K562 (cell line): ENCODE results near the gene SPHK1. TPM values are rescaled to one million over a fixed set of nuclear protein-coding genes. Genes with fewer than 3 reads are reported as not detected.

Experiments
- BRF1 ChIP-seq: IDR thresholded peaks from 3 replicates; pipeline ENCODE4 v1.6.1; 2011; ENCODE audit warnings: borderline replicate concordance, mild to moderate bottlenecking; ENCODE audit not compliant: insufficient read length; ENCODE audit errors: extremely low read depth
- CC2D1A ChIP-seq: fragments of 450-650 bp; IDR thresholded peaks from 2 replicates; pipeline ENCODE4 v1.6.1; 2017; ENCODE audit warnings: mild to moderate bottlenecking
- E2F4 ChIP-seq: sonication (generic); formaldehyde crosslinking; IDR thresholded peaks from 2 replicates; pipeline ENCODE4 v1.8.0; 2022; ENCODE audit warnings: mild to moderate bottlenecking, low read depth, missing genetic modification reagents
- EGR1 ChIP-seq: fragments of 450-650 bp; conservative IDR thresholded peaks from 2 replicates; pipeline ENCODE4 v1.6.1; 2017; ENCODE audit warnings: mild to moderate bottlenecking
- FOXK2 ChIP-seq, 2 experiments: fragments of 450-650 bp; IDR thresholded peaks in 1 of 2; conservative IDR thresholded peaks in 1 of 2; 2 replicates each; pipeline ENCODE4 v1.6.1; 2016; ENCODE audit warnings: low read depth in 2 of 2, mild to moderate bottlenecking in 1 of 2
- GATAD2B ChIP-seq: fragments of 450-650 bp; IDR thresholded peaks from 2 replicates; pipeline ENCODE4 v1.6.1; 2017; ENCODE audit warnings: mild to moderate bottlenecking, borderline replicate concordance
- HDGF ChIP-seq: fragments of 450-650 bp; IDR thresholded peaks from 2 replicates; pipeline ENCODE4 v1.6.1; 2016
- HIVEP1 ChIP-seq: fragments of 250-450 bp; sonication (Bioruptor Pico); IDR thresholded peaks from 2 replicates; pipeline ENCODE4 v1.4.0; 2020; ENCODE audit warnings: mild to moderate bottlenecking
- HMBOX1 ChIP-seq: sonication (generic); IDR thresholded peaks from 2 replicates; pipeline ENCODE4 v1.6.1; 2016
- KLF1 ChIP-seq: fragments of 450-650 bp; IDR thresholded peaks from 2 replicates; pipeline ENCODE4 v1.6.1; 2016; ENCODE audit warnings: missing genetic modification characterization, missing compliant biosample characterization
- MEF2D ChIP-seq: conservative IDR thresholded peaks from 2 replicates; pipeline ENCODE4 v1.6.1; 2016; ENCODE audit warnings: low read depth, missing genetic modification characterization, missing compliant biosample characterization
- NUFIP1 ChIP-seq: fragments of 450-650 bp; IDR thresholded peaks from 2 replicates; pipeline ENCODE4 v1.6.1; 2018; ENCODE audit not compliant: partially characterized antibody
- PHF20 ChIP-seq: fragments of 450-650 bp; IDR thresholded peaks from 2 replicates; pipeline ENCODE4 v1.6.1; 2018; ENCODE audit not compliant: partially characterized antibody
- PKNOX1 ChIP-seq: fragments of 450-650 bp; IDR thresholded peaks from 2 replicates; pipeline ENCODE4 v1.6.1; 2016
- POLR3A ChIP-seq: IDR thresholded peaks from 2 replicates; pipeline ENCODE4 v1.6.1; 2011; ENCODE audit warnings: borderline replicate concordance, mild to moderate bottlenecking, moderate library complexity; ENCODE audit not compliant: insufficient read length, insufficient read depth; ENCODE audit errors: extremely low read depth
- PPARD ChIP-seq: fragments of 250-450 bp; sonication (Bioruptor Pico); IDR thresholded peaks from 2 replicates; pipeline ENCODE4 v1.8.0; 2022; ENCODE audit warnings: inconsistent platforms, mild to moderate bottlenecking, moderate library complexity
- RCOR1 ChIP-seq, 2 experiments: IDR thresholded peaks; 2 replicates each; pipeline ENCODE4 v1.6.1; 2012; ENCODE audit warnings: low read depth in 2 of 2, low read length in 2 of 2, borderline replicate concordance in 1 of 2, improper control_type of control experiment in 1 of 2
- SETDB1 ChIP-seq: IDR thresholded peaks from one replicate; pipeline ENCODE4 v1.6.1; 2012; ENCODE audit warnings: low read length, control low read depth, inconsistent platforms
- SMARCC2 ChIP-seq: fragments of 450-650 bp; IDR thresholded peaks from 2 replicates; pipeline ENCODE4 v1.6.1; 2017; ENCODE audit warnings: antibody characterized with exemption, moderate library complexity, mild to moderate bottlenecking, low read depth
- TEAD1 ChIP-seq, 2 experiments: fragments of 450-650 bp in 1 of 2; sonication (generic) in 1 of 2; formaldehyde crosslinking; IDR thresholded peaks; 2 replicates each; pipeline versions ENCODE4 v1.4.0 to v1.8.0; 2020 to 2022; ENCODE audit warnings: mild to moderate bottlenecking in 2 of 2, missing genetic modification reagents in 1 of 2
- TRIM28 ChIP-seq: fragments of 450-650 bp; IDR thresholded peaks from 2 replicates; pipeline ENCODE4 v1.6.1; 2017
- ZBED1 ChIP-seq: IDR thresholded peaks from 2 replicates; pipeline ENCODE4 v1.6.1; 2014
- ZBTB17 ChIP-seq: fragments of 450-650 bp; formaldehyde crosslinking; IDR thresholded peaks from 2 replicates; pipeline ENCODE4 v1.4.0; 2020; ENCODE audit warnings: mild to moderate bottlenecking
- ZFPM2 ChIP-seq: fragments of 250-450 bp; sonication (Bioruptor Pico); IDR thresholded peaks from 2 replicates; pipeline ENCODE4 v1.5.1; 2022; ENCODE audit warnings: mild to moderate bottlenecking
- ZNF143 ChIP-seq: sonication (generic); formaldehyde crosslinking; IDR thresholded peaks from 2 replicates; pipeline ENCODE4 v1.9.0; 2022; ENCODE audit warnings: mild to moderate bottlenecking, missing genetic modification reagents
- ZNF41 ChIP-seq: fragments of 250-450 bp; sonication (Bioruptor Pico); conservative IDR thresholded peaks from 2 replicates; pipeline ENCODE4 v1.4.0; 2020; ENCODE audit warnings: mild to moderate bottlenecking
- ZNF511 ChIP-seq: sonication (generic); formaldehyde crosslinking; IDR thresholded peaks from 2 replicates; pipeline ENCODE4 v1.8.0; 2022; ENCODE audit warnings: mild to moderate bottlenecking, missing genetic modification reagents
- ZNF551 ChIP-seq: fragments of 250-450 bp; sonication (Bioruptor Pico); IDR thresholded peaks from 2 replicates; pipeline ENCODE4 v1.5.0; 2021; ENCODE audit warnings: mild to moderate bottlenecking, moderate library complexity
- ZNF780A ChIP-seq: fragments of 250-450 bp; sonication (Bioruptor Pico); IDR thresholded peaks from 2 replicates; pipeline ENCODE4 v1.5.0; 2021; ENCODE audit warnings: mild to moderate bottlenecking
- polyA plus RNA-seq, 8 experiments: library from polyadenylated mRNA; depleted of rRNA in 4 of 8; stranded (reverse) in 5 of 8; unstranded in 3 of 8; fragments of >200 nt; fragmentation: Nextera tagmentation in 2 of 8; fragmentation: Illumina TruSeq in 1 of 8; extraction: Ambion mirVana in 2 of 8; extraction: Trizol in 1 of 8; gene quantifications; 2 replicates each; pipeline versions ENCODE4 v1.2.1 to v1.2.3, GENCODE V29; 2011 to 2014; ENCODE audit warnings: inconsistent platforms in 1 of 8, missing spikeins in 1 of 8
- total RNA-seq, 7 experiments: library from RNA; depleted of rRNA in 6 of 7; stranded (reverse); fragments of >200 nt in 6 of 7; fragmentation: Illumina TruSeq in 2 of 7; extraction: Trizol in 2 of 7; gene quantifications; 2 replicates each; pipeline versions ENCODE4 v1.2.1 to v1.2.3, GENCODE V29; 2011 to 2021; ENCODE audit warnings: low replicate concordance in 1 of 7

The SPHK1 gene
- total and polyA plus RNA-seq, 9 of the 15 experiments (the other 6 are each of a cell fraction or from before 2014, with no cell fraction given), result 0.21 to 60.3 (median 14.5) TPM

- TF ChIP-seq PHF20, result peak; percentile 52
- TF ChIP-seq EGR1, result peak; percentile 47
- no peak for TF ChIP-seq FOXK2 (conservative IDR thresholded peaks at IDR 0.05 in 1 of 2, IDR thresholded peaks at IDR 0.05 in 1 of 2; ENCODE audit: low read depth in 2 of 2)
- TF ChIP-seq ZFPM2, result no peak
- peak; percentile 87 for TF ChIP-seq ZBTB17 (CRISPR knock-in tag)
- peak; percentile 85; the same call in 1 of the 2 replicates for TF ChIP-seq HIVEP1 (CRISPR knock-in tag)
- no peak for TF ChIP-seq PPARD (CRISPR knock-in tag)
- no peak for TF ChIP-seq POLR3A
- TF ChIP-seq MEF2D (tag), result peak; percentile 95
- peak; percentile 18 to 94; a peak in 3 of 4 replicates for TF ChIP-seq TEAD1 (CRISPR knock-in tag; IDR thresholded peaks at IDR 0.05)
- no peak for TF ChIP-seq E2F4 (CRISPR knock-in tag)
- TF ChIP-seq ZNF41 (CRISPR knock-in tag), result peak; percentile 76; the same call in 1 of the 2 replicates
- TF ChIP-seq ZBED1, result peak; percentile 95; the same call in 1 of the 2 replicates
- TF ChIP-seq HMBOX1, result peak; percentile 69
- TF ChIP-seq NUFIP1, result no peak
- no peak for TF ChIP-seq ZNF551 (CRISPR knock-in tag)
- TF ChIP-seq TRIM28, result peak; percentile 69; the same call in 1 of the 2 replicates
- TF ChIP-seq CC2D1A, result peak; percentile 99
- no peak for TF ChIP-seq BRF1
- TF ChIP-seq RCOR1 (IDR thresholded peaks at IDR 0.05; ENCODE audit: borderline replicate concordance in 1 of 2, low read depth in 2 of 2, low read length in 2 of 2), result peak; percentile 98 to 100
- no peak for TF ChIP-seq PKNOX1
- TF ChIP-seq KLF1 (tag), result 0 out of 2 replicates have a peak, but pooled peaks have one; percentile 37
- no peak for TF ChIP-seq ZNF511 (CRISPR knock-in tag)
- TF ChIP-seq SETDB1, result no peak
- TF ChIP-seq HDGF, result no peak
- TF ChIP-seq ZNF143 (CRISPR knock-in tag), result no peak
- peak; percentile 96 for TF ChIP-seq SMARCC2
- no peak for TF ChIP-seq ZNF780A (CRISPR knock-in tag)
- peak; percentile 83; the same call in 1 of the 2 replicates for TF ChIP-seq GATAD2B
Measured at GRCh38 chr17:76405967-76406647, 21.7 kb downstream of the SPHK1 start (continued).
